GM21576 (cell line): ENCODE results near the gene KIF4A.
A peak's percentile ranks its signal among the peaks of the same experiment; 100 is the strongest.
"Not testable (repeated sequence)": the region's sequence is repeated elsewhere in the genome, so short reads cannot be mapped to it uniquely, and the experiment has no call there.

Source experiments
- ATAC-seq: cut with Tn5 transposase; IDR thresholded peaks from one replicate; pipeline ENCODE4 v1.9.1; 2021; ENCODE audit warnings: mild to moderate bottlenecking, moderate library complexity; ENCODE audit not compliant: unreplicated experiment

KIF4A gene

GRCh38 chrX:70289168-70289792, 624 bp upstream of the KIF4A start:
- no peak for ATAC-seq

GRCh38 chrX:70292788-70293187, 2.9 kb downstream of the KIF4A start:
- no peak for ATAC-seq

- no peak for ATAC-seq
Observed at GRCh38 chrX:70293621-70294020, 3.7 kb downstream of the KIF4A start.

GRCh38 chrX:70301716-70302115, 11.8 kb downstream of the KIF4A start:
- no peak for ATAC-seq

GRCh38 chrX:70313503-70313902, 23.6 kb downstream of the KIF4A start:
- ATAC-seq = no peak

- ATAC-seq = no peak
Observed at GRCh38 chrX:70322784-70323183, 32.9 kb downstream of the KIF4A start.

- not testable (repeated sequence) for ATAC-seq
Observed at GRCh38 chrX:70323628-70324027, 33.7 kb downstream of the KIF4A start.

GRCh38 chrX:70324326-70324725, 34.4 kb downstream of the KIF4A start:
- no peak for ATAC-seq

GRCh38 chrX:70331161-70331560, 41.3 kb downstream of the KIF4A start:
- ATAC-seq = no peak

GRCh38 chrX:70332600-70332999, 42.7 kb downstream of the KIF4A start:
- no peak for ATAC-seq

- ATAC-seq = peak; percentile 100
Observed at GRCh38 chrX:70336767-70337166, 46.9 kb downstream of the KIF4A start.

- no peak for ATAC-seq
Observed at GRCh38 chrX:70338290-70338689, 48.4 kb downstream of the KIF4A start.

- no peak for ATAC-seq
Observed at GRCh38 chrX:70343435-70343834, 53.5 kb downstream of the KIF4A start.

GRCh38 chrX:70346418-70347070, 56.6 kb downstream of the KIF4A start:
- no peak for ATAC-seq

GRCh38 chrX:70348825-70349224, 58.9 kb downstream of the KIF4A start:
- ATAC-seq = not testable (repeated sequence)

- not testable (repeated sequence) for ATAC-seq
Observed at GRCh38 chrX:70349367-70350125, 59.6 kb downstream of the KIF4A start.

GRCh38 chrX:70352496-70352895, 62.6 kb downstream of the KIF4A start:
- no peak for ATAC-seq

GRCh38 chrX:70353514-70353913, 63.6 kb downstream of the KIF4A start:
- ATAC-seq = no peak

GRCh38 chrX:70354716-70355115, 64.8 kb downstream of the KIF4A start:
- ATAC-seq = no peak

- no peak for ATAC-seq
Observed at GRCh38 chrX:70359458-70359857, 69.6 kb downstream of the KIF4A start.

- ATAC-seq = no peak
Observed at GRCh38 chrX:70360366-70360765, 70.5 kb downstream of the KIF4A start.

- ATAC-seq = not testable (repeated sequence)
Observed at GRCh38 chrX:70368731-70369130, 78.8 kb downstream of the KIF4A start.
